NCI-H1417 treated with DMSO at 0.1 percent for 48 hours (cell line): ENCODE measurements around the gene WDR12.
A peak's percentile ranks its signal among the peaks of the same experiment; 100 is the strongest.
"Not testable (repeated sequence)": the region's sequence is repeated elsewhere in the genome, so short reads cannot be mapped to it uniquely, and the experiment has no call there.

Experiments used
- DNase-seq: peaks from one replicate; lab custom pipeline; 2025; lab: John Stamatoyannopoulos, UW

The WDR12 gene

GRCh38 chr2:202883987-202884675 is 27.3 kb downstream of the WDR12 start:
- no peak for DNase-seq

- DNase-seq: no peak
These were observed 29.9 kb downstream of the WDR12 start for GRCh38 chr2:202881570-202881969.

- no peak for DNase-seq
These were observed 33.8 kb downstream of the WDR12 start for GRCh38 chr2:202877699-202878098.

GRCh38 chr2:202871300-202872141 is 40.0 kb downstream of the WDR12 start, which contains the start of gene ICA1L:
ICA1L (minus strand) TSS chr2:202871766; CDS start chr2:202829009, 42,757 bp downstream.
- peak; percentile 26 for DNase-seq

GRCh38 chr2:202870431-202871299 is 40.8 kb downstream of the WDR12 start:
- peak; percentile 86 for DNase-seq

- DNase-seq: no peak
These were observed 49.5 kb downstream of the WDR12 start for GRCh38 chr2:202861987-202862386.

GRCh38 chr2:202858601-202859000 is 52.9 kb downstream of the WDR12 start:
- no peak for DNase-seq

- not testable (repeated sequence) for DNase-seq
These were observed 62.1 kb downstream of the WDR12 start for GRCh38 chr2:202849343-202849742.

- DNase-seq: no peak
These were observed 62.7 kb downstream of the WDR12 start for GRCh38 chr2:202848813-202849212.

- DNase-seq: no peak
These were observed 63.6 kb downstream of the WDR12 start for GRCh38 chr2:202847693-202848524.

- DNase-seq: no peak
These were observed 66.8 kb downstream of the WDR12 start for GRCh38 chr2:202844656-202845055.

GRCh38 chr2:202842690-202843089 is 68.8 kb downstream of the WDR12 start:
- DNase-seq: no peak

GRCh38 chr2:202841090-202841867 is 70.2 kb downstream of the WDR12 start:
- DNase-seq: no peak

GRCh38 chr2:202831242-202832220 is 79.9 kb downstream of the WDR12 start:
- no peak for DNase-seq

GRCh38 chr2:202824901-202825300 is 86.6 kb downstream of the WDR12 start:
- DNase-seq: no peak
